OCI-LY7 (cell line): ENCODE data around the gene THBD. TPM values are rescaled to one million over a fixed set of nuclear protein-coding genes. Genes with fewer than 3 reads are reported as not detected.

ENCODE experiments used
- BruUV-seq: library from RNA; stranded (reverse); fragments of 400-500 nt; replicated peaks from 2 replicates; lab custom pipeline; 2021; lab: Mats Ljungman, UMichigan
- CTCF ChIA-PET: fragments of 300-600 bp; sonication (Branson Sonifier 250); formaldehyde crosslinking; loops from one replicate; lab custom pipeline; 2022; ENCODE audit warnings: antibody characterized with exemption; ENCODE audit not compliant: unreplicated experiment; lab: Charles Lee
- POLR2A ChIA-PET: fragments of 300-600 bp; sonication (Branson Sonifier 250); formaldehyde crosslinking; loops from one replicate; lab custom pipeline; 2022; ENCODE audit warnings: antibody characterized with exemption; lab: Charles Lee
- DNase-seq: peaks from one replicate; pipeline ENCODE4 v3.0.0-alpha.2; 2015; ENCODE audit warnings: low spot score
- H2AFZ ChIP-seq: fragments of 200-600 bp; sonication (generic), shearing (Covaris generic); 2 replicates; pipeline ENCODE4 v1.6.1; 2014; ENCODE audit warnings: mild to moderate bottlenecking, antibody characterized with exemption, low read length, moderate library complexity
- H3K27ac ChIP-seq: fragments of 200-600 bp; sonication (generic); 2 replicates; pipeline ENCODE4 v1.5.1; 2014; ENCODE audit warnings: mixed run types, low read depth, mild to moderate bottlenecking, moderate library complexity, low read length, inconsistent platforms; ENCODE audit not compliant: poor library complexity, severe bottlenecking
- H3K36me3 ChIP-seq: fragments of 200-600 bp; sonication (generic); 2 replicates; pipeline ENCODE4 v1.6.1; 2014; ENCODE audit warnings: mild to moderate bottlenecking, antibody characterized with exemption, low read length, moderate library complexity, mixed read lengths; ENCODE audit not compliant: insufficient read depth
- H3K4me1 ChIP-seq: fragments of 200-600 bp; sonication (generic); 2 replicates; pipeline ENCODE4 v1.5.1; 2014; ENCODE audit warnings: mild to moderate bottlenecking, low read length; ENCODE audit not compliant: insufficient read depth, poor library complexity, severe bottlenecking
- H3K4me2 ChIP-seq: fragments of 200-600 bp; sonication (generic); 2 replicates; pipeline ENCODE4 v1.6.1; 2014; ENCODE audit warnings: mild to moderate bottlenecking, low read length
- H3K4me3 ChIP-seq: fragments of 200-600 bp; sonication (generic); 2 replicates; pipeline ENCODE4 v1.5.1; 2014; ENCODE audit warnings: mild to moderate bottlenecking, low read depth, low read length; ENCODE audit not compliant: poor library complexity, severe bottlenecking
- H3K79me2 ChIP-seq: fragments of 200-600 bp; sonication (generic); 2 replicates; pipeline ENCODE4 v1.6.1; 2016; ENCODE audit warnings: low read depth, mild to moderate bottlenecking, low read length, moderate library complexity, mixed read lengths; ENCODE audit not compliant: insufficient read depth
- H3K9me2 ChIP-seq: fragments of 200-600 bp; sonication (generic); 2 replicates; pipeline ENCODE4 v1.6.1; 2016; ENCODE audit warnings: mild to moderate bottlenecking, low read length, mixed read lengths; ENCODE audit not compliant: insufficient read depth
- H3K9me3 ChIP-seq: fragments of 200-600 bp; sonication (generic); 2 replicates; pipeline ENCODE4 v1.6.1; 2014; ENCODE audit warnings: mild to moderate bottlenecking, mixed run types, low read length, mixed read lengths
- H4K20me1 ChIP-seq: fragments of 200-600 bp; sonication (generic); 2 replicates; pipeline ENCODE4 v1.6.1; 2014; ENCODE audit warnings: mild to moderate bottlenecking, antibody characterized with exemption, low read length, moderate library complexity, mixed read lengths; ENCODE audit not compliant: insufficient read depth
- CTCF ChIP-seq: fragments of 200-600 bp; sonication (generic); conservative IDR thresholded peaks from 2 replicates; pipeline ENCODE4 v1.5.1; 2014; ENCODE audit warnings: mild to moderate bottlenecking, antibody characterized with exemption, low read length, moderate library complexity, mixed read lengths
- EZH2phosphoT487 ChIP-seq: fragments of 200-600 bp; sonication (generic); IDR thresholded peaks from 2 replicates; pipeline ENCODE4 v1.6.1; 2018; ENCODE audit warnings: low read depth, borderline replicate concordance, mild to moderate bottlenecking, mixed run types, antibody characterized with exemption, low read length, moderate library complexity, mixed read lengths
- intact Hi-C: fragments of 100-400 bp; cut with micrococcal nuclease; formaldehyde crosslinking; loops from one replicate; pipeline ENCODE4 v1.10.0; 2022; ENCODE audit not compliant: unreplicated experiment
- total RNA-seq, 2 experiments: library from RNA; depleted of rRNA in 1 of 2; stranded (reverse); fragments of >200 nt in 1 of 2; shearing (Covaris generic) in 1 of 2; gene quantifications; 2 replicates each; pipeline ENCODE4 v1.2.3, GENCODE V29; 2014 to 2022

Gene THBD
- total RNA-seq, 2 experiments from 2014 or later, result not detected

GRCh38 chr20:23035731-23036130 is 13.7 kb downstream of the THBD start:
- POLR2A ChIA-PET, result no interaction called here
- no peaks in the 10 kb centered on the region for H3K4me1 ChIP-seq
- no TSS peak for BruUV-seq

GRCh38 chr20:23034721-23035671 is 14.5 kb downstream of the THBD start, which contains the start of gene SSTR4:
TSS of gene SSTR4 (plus strand) at chr20:23035312. CDS start at chr20:23035484, 172 bp downstream.
- H4K20me1 ChIP-seq, result no peaks in the 10 kb centered on the region
- BruUV-seq, result no TSS peak
- no peak for DNase-seq
- ChIA-PET CTCF (no interaction called here), POLR2A (no interaction called here)
- H3K4me1 ChIP-seq, result no peaks in the 10 kb centered on the region
- H3K27ac ChIP-seq, result no peak within 1 kb of the TSS
- H3K4me3 ChIP-seq, result no peak within 1 kb of the TSS
- no peaks in the 10 kb centered on the region for H3K79me2 ChIP-seq
- H2AFZ ChIP-seq, result no peak within 1 kb of the TSS
- TF ChIP-seq CTCF (no peak), EZH2phosphoT487 (no peak)
- intact Hi-C loops, result no loop called here
- no peaks in the 10 kb centered on the region for H3K36me3 ChIP-seq
- H3K4me2 ChIP-seq, result no peak within 1 kb of the TSS
- no peaks in the 10 kb centered on the region for H3K9me3 ChIP-seq
- no peaks in the 10 kb centered on the region for H3K9me2 ChIP-seq

More at GRCh38 chr20:23035731-23036130, 13.7 kb downstream of the THBD start:
- DNase-seq, result no peak
- Histone ChIP-seq H3K36me3 (no peaks in the 10 kb centered on the region), H2AFZ (no peak overlapping the region), H3K4me3 (no peak overlapping the region), H3K4me2 (no peak overlapping the region), H3K9me3 (no peaks in the 10 kb centered on the region), H3K79me2 (no peaks in the 10 kb centered on the region), H3K9me2 (no peaks in the 10 kb centered on the region), H3K27ac (no peak overlapping the region), H4K20me1 (no peaks in the 10 kb centered on the region)
- TF ChIP-seq EZH2phosphoT487 (no peak), CTCF (no peak)
- intact Hi-C loops, result no loop called here
- CTCF ChIA-PET, result no interaction called here

GRCh38 chr20:23033918-23034317 is 15.6 kb downstream of the THBD start:
- no peaks in the 10 kb centered on the region for H3K9me2 ChIP-seq
- H3K9me3 ChIP-seq, result no peaks in the 10 kb centered on the region
- POLR2A ChIA-PET, result no interaction called here
- H3K4me1 ChIP-seq, result no peaks in the 10 kb centered on the region
- CTCF ChIA-PET, result no interaction called here
- TF ChIP-seq EZH2phosphoT487, result no peak
- TF ChIP-seq CTCF, result no peak
- H3K4me3 ChIP-seq, result no peak overlapping the region
- BruUV-seq, result no TSS peak
- H3K27ac ChIP-seq, result no peak overlapping the region
- H2AFZ ChIP-seq, result no peak overlapping the region
- no peak for DNase-seq
- intact Hi-C loops, result no loop called here
- H4K20me1 ChIP-seq, result no peaks in the 10 kb centered on the region
- no peaks in the 10 kb centered on the region for H3K36me3 ChIP-seq
- no peak overlapping the region for H3K4me2 ChIP-seq
- H3K79me2 ChIP-seq, result no peaks in the 10 kb centered on the region
